SIG-M5 treated with dmso at 0.1 percent for 504 hours (cell line): ENCODE measurements around the gene NOS1AP.

Experiments used
- DNase-seq: peaks from one replicate; lab custom pipeline; 2025; ENCODE audit not compliant: unreplicated experiment; lab: John Stamatoyannopoulos, UW

NOS1AP gene

GRCh38 chr1:162360237-162360873, 290.9 kb downstream of the NOS1AP start:
- DNase-seq, result no peak

DNA sequence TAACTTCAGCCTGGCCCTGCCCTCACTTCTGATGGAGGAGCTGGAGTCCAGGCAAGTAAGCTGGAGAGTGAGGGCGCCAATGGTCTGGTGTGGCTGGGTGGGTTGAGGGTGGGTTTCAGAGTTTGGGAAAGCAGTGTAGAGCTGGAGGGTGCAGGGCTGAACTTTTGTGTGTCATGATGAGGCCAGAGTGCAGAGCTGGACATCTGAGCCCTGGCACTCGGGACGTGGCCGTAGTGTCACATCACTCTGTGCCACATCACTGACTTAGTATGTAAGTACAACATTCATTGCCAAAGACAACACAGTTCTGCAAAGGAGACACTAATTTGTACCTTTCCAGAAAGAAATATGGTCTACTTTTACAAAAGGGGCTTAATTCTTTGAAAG, 291.4 kb downstream of the NOS1AP start:
- no peak for DNase-seq

DNA sequence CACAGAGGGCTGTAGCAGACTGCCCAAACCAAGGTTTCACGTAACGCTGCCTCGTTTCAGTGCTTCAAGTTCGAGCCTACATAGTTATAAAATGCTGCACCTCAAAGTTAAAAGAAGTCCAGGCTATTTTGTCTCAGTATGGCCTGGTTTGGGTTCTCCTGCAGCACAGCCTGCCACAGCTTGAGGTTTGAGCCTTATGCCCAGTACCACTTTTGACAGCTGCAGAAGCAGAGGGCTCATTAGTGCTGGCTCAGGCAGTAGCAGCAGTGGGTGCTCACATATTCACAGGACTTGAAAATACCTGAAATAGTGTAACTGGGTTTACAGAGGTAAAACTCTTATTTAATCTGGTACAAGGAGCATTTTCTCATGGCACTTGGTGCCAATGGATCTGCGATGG, 291.9 kb downstream of the NOS1AP start:
- no peak for DNase-seq

GRCh38 chr1:162363823-162364222, 294.3 kb downstream of the NOS1AP start:
- no peak for DNase-seq

- DNase-seq, result no peak
Measured at GRCh38 chr1:162364498-162364897, 295.0 kb downstream of the NOS1AP start.

DNA sequence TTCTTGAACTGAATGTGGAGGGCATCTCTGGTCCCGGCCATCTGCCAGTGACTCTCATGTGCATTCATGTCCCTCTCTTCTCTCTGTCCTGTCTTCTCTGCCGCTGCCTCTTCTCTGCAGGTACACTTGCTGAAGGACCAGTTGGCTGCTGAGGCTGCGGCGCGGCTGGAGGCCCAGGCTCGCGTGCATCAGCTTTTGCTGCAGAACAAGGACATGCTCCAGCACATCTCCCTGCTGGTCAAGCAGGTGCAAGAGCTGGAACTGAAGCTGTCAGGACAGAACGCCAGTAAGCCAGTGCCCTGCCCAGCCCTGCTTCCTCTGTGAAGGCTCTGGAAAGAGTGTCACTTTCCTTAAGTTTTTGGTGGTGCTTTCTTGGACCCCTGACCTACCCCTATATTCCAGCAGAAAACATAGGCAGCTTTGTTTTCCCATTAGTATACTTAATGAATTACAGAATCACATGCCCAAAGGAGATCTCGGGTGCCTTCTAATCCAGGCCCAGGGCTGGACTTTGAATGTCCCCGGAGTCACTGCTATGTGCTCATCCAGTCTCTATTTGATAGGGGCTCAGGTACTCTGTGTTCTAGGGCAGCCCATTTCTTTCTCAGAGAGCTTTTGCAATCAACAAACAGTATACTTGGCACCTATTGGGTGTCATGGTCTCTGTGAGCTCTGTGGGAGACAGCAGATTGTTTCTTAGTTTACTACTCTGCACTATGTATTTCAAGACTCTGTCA, 296.0 kb downstream of the NOS1AP start:
- DNase-seq, result no peak

GRCh38 chr1:162366149-162366548, 296.7 kb downstream of the NOS1AP start:
- DNase-seq, result no peak

DNA sequence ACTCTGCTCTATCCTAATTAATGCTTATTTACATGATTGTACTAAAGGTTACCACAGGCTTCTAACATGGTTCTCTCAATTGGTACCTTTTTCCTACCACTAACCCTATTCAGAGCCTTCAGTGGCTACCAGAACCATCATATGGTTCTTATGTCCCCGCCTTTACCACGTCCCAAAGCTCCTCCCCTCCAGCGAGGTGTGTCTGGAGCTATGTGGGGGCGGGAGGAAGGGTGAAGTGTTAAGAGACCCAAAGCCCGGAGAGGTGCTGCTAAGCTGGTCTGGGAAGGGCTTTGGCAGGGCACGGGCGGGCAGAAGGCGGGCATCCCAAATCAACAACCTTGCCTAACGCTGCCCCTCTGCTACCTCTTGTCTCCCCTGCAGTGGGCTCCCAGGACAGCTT, 297.2 kb downstream of the NOS1AP start:
- DNase-seq, result no peak

GRCh38 chr1:162367073-162367472, 297.6 kb downstream of the NOS1AP start:
- no peak for DNase-seq

DNA sequence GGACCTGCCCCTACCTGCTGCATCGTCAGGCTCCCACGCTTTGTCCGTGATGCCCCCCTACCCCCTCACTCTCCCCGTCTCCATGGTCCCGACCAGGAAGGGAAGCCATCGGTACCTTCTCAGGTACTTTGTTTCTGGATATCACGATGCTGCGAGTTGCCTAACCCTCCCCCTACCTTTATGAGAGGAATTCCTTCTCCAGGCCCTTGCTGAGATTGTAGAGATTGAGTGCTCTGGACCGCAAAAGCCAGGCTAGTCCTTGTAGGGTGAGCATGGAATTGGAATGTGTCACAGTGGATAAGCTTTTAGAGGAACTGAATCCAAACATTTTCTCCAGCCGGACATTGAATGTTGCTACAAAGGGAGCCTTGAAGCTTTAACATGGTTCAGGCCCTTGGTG, 298.3 kb downstream of the NOS1AP start:
- DNase-seq, result no peak

- DNase-seq, result no peak
Measured at GRCh38 chr1:162368451-162368850, 299.0 kb downstream of the NOS1AP start.

- no peak for DNase-seq
Measured at GRCh38 chr1:162369571-162369970, 300.1 kb downstream of the NOS1AP start.

GRCh38 chr1:162370161-162370560, 300.7 kb downstream of the NOS1AP start:
- no peak for DNase-seq

GRCh38 chr1:162370721-162371120, 301.2 kb downstream of the NOS1AP start:
- no peak for DNase-seq

GRCh38 chr1:162371611-162372010, 302.1 kb downstream of the NOS1AP start:
- DNase-seq, result no peak

DNA sequence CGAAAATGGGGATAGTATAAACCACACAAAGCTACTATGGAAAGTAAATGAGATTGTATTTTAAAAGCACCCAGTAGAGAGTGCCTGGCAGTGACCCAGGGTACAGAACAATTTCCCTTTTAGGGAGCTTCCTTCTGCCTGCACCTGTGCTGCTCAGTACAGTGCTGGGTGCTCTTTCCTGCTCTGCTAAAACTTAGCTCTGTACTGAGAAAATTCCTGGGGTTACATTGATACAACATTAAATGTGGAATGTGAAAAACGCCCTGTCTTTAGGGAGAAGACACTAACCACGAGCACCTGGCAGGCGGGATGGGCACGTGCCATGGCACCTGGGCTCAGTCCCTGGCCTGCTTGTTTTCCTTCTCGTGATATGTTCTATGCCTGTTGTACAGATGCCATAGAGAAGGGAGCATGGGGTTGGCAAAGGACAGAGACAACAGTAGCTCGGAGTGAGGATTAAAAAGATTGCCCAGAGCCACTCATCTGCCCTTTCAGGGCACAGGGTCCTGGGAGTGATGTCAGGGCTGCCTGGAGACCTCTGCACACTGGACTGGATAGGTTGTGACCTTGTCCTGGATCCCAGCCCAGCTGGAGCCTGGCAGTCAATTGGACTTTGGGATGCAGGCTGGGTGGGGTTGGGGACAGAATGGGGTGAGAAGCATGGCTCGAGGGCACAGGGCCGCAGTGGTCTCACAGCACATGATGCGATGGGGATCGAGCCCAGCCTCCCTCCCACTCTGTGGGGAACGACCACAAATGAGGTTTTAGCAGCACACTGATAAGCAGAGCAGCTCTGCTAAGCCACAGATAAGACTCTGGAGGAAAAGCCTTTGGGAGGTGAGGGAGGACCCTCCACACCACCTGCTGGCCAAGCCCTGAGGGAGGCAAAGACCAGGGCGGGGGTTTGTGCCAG, 302.9 kb downstream of the NOS1AP start:
- DNase-seq, result no peak

DNA sequence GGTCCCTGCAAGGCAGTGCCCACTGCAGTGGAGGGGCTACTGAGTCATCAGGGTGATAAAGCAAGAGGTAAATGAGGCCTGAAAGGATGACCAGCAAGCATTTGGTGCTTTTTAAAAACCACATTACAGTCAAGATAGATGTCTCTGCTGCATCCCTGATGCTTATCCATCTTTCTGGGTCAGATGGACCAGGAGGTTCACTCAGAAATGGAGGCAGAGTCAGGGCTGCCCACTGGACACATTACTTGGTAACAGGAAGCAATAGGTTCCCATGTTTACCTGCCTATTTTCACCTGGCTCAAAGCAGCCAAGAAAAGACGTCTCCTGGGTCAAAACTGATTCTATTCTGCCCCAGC, 303.6 kb downstream of the NOS1AP start:
- DNase-seq, result no peak

GRCh38 chr1:162373541-162374260, 304.2 kb downstream of the NOS1AP start:
- DNase-seq, result no peak

- DNase-seq, result no peak
Measured at GRCh38 chr1:162374406-162374805, 304.9 kb downstream of the NOS1AP start.

GRCh38 chr1:162375463-162375862, 306.0 kb downstream of the NOS1AP start:
- no peak for DNase-seq

GRCh38 chr1:162376691-162377090, 307.2 kb downstream of the NOS1AP start, which contains the start of gene SPATA46:
Gene SPATA46, minus strand, starts transcription at chr1:162376854. Its CDS starts 64 bp downstream, at chr1:162376790.
- DNase-seq, result no peak
